A673 (cell line): ENCODE data around the gene PRKAR2B. TPM values are rescaled to one million over a fixed set of nuclear protein-coding genes. Genes with fewer than 3 reads are reported as not detected.

Experiments used
- BruUV-seq: library from RNA; stranded (reverse); fragments of 400-500 nt; replicated peaks from 2 replicates; lab custom pipeline; 2021; lab: Mats Ljungman, UMichigan
- CTCF ChIA-PET: fragments of 300-600 bp; sonication (Branson Sonifier 250); formaldehyde crosslinking; loops from one replicate; lab custom pipeline; 2022; ENCODE audit warnings: antibody characterized with exemption; lab: Charles Lee
- POLR2A ChIA-PET: fragments of 300-600 bp; sonication (Branson Sonifier 250); formaldehyde crosslinking; loops from one replicate; lab custom pipeline; 2022; ENCODE audit warnings: antibody characterized with exemption; ENCODE audit not compliant: low non-redundant PET; lab: Charles Lee
- DNase-seq: peaks from one replicate; pipeline ENCODE4 v3.0.0-alpha.2; 2015; ENCODE audit warnings: low spot score
- H3K27ac ChIP-seq: fragments of 200-600 bp; sonication (generic); 2 replicates; pipeline ENCODE4 v1.5.1; 2016; ENCODE audit warnings: mixed run types, low read depth, mild to moderate bottlenecking, mixed read lengths, antibody characterized with exemption, low read length; ENCODE audit not compliant: poor library complexity, severe bottlenecking
- H3K27me3 ChIP-seq: fragments of 200-600 bp; sonication (generic); replicated peaks from 2 replicates; pipeline ENCODE4 v1.6.1; 2017; ENCODE audit warnings: mixed run types, low read depth, mild to moderate bottlenecking, mixed read lengths, antibody characterized with exemption, low read length; ENCODE audit not compliant: insufficient read depth, poor library complexity
- H3K36me3 ChIP-seq: fragments of 200-600 bp; sonication (generic); 2 replicates; pipeline ENCODE4 v1.6.1; 2016; ENCODE audit warnings: mixed run types, mild to moderate bottlenecking, mixed read lengths, antibody characterized with exemption, low read length; ENCODE audit not compliant: insufficient read depth, poor library complexity, severe bottlenecking
- H3K4me1 ChIP-seq: fragments of 200-600 bp; sonication (generic); 2 replicates; pipeline ENCODE4 v1.6.1; 2017; ENCODE audit warnings: mixed run types, mild to moderate bottlenecking, mixed read lengths, antibody characterized with exemption, low read length; ENCODE audit not compliant: insufficient read depth, poor library complexity, severe bottlenecking
- H3K4me3 ChIP-seq: fragments of 200-600 bp; sonication (generic); 2 replicates; pipeline ENCODE4 v1.5.1; 2016; ENCODE audit warnings: low read depth, mixed run types, mild to moderate bottlenecking, mixed read lengths, low read length; ENCODE audit not compliant: poor library complexity, severe bottlenecking
- H3K9me3 ChIP-seq: fragments of 200-600 bp; sonication (generic); 2 replicates; pipeline ENCODE4 v1.6.1; 2016; ENCODE audit warnings: mixed run types, low read depth, mild to moderate bottlenecking, mixed read lengths, antibody characterized with exemption, low read length; ENCODE audit not compliant: poor library complexity, severe bottlenecking
- EZH2 ChIP-seq: fragments of 200-600 bp; sonication (generic); IDR thresholded peaks from 2 replicates; pipeline ENCODE4 v1.6.1; 2017; ENCODE audit warnings: borderline replicate concordance, low read depth, mild to moderate bottlenecking, mixed read lengths, antibody characterized with exemption, low read length; ENCODE audit not compliant: poor library complexity, severe bottlenecking
- intact Hi-C: fragments of 100-400 bp; cut with micrococcal nuclease; formaldehyde crosslinking; loops from one replicate; pipeline ENCODE4 v1.10.0; 2022; ENCODE audit not compliant: unreplicated experiment
- total RNA-seq: library from RNA; stranded (reverse); gene quantifications from 2 replicates; pipeline ENCODE4 v1.2.3, GENCODE V29; 2021
- TF ChIP-seq, protein P1 (sequence below): fragments of 300-800, 200-600 bp; sonication (generic); conservative IDR thresholded peaks from 2 replicates; pipeline ENCODE4 v1.5.1; 2017; ENCODE audit warnings: low read depth, mild to moderate bottlenecking, antibody characterized with exemption, low read length, moderate library complexity, mixed read lengths

The PRKAR2B gene
- total RNA-seq, 1 experiment from 2014 or later = 4.8 TPM

DNA sequence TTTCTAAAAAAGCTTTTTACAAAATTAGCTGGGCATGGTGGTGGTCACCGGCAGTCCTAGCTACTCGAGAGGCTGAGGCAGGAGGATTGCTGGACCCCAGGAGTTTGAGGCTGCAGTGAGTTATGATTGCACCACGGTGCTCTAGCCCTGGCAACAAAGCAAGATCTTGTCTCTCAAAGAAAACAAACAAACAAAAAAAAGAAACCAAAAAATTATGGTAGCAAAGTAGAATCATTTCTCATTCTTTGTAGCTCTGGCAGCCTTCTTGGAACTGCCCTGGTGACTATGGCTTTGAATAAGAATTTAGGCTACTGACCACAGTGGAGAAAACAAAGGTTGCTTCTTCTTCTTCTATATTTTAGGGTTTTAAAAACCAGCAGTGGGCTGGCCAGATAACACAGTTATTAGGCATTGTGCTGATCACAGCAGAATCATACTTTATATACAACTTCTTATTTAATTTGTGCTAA lies 41.9 kb upstream of the PRKAR2B start:
- no TSS peak for BruUV-seq
- no peak for TF ChIP-seq EZH2
- TF ChIP-seq, protein P1, sequence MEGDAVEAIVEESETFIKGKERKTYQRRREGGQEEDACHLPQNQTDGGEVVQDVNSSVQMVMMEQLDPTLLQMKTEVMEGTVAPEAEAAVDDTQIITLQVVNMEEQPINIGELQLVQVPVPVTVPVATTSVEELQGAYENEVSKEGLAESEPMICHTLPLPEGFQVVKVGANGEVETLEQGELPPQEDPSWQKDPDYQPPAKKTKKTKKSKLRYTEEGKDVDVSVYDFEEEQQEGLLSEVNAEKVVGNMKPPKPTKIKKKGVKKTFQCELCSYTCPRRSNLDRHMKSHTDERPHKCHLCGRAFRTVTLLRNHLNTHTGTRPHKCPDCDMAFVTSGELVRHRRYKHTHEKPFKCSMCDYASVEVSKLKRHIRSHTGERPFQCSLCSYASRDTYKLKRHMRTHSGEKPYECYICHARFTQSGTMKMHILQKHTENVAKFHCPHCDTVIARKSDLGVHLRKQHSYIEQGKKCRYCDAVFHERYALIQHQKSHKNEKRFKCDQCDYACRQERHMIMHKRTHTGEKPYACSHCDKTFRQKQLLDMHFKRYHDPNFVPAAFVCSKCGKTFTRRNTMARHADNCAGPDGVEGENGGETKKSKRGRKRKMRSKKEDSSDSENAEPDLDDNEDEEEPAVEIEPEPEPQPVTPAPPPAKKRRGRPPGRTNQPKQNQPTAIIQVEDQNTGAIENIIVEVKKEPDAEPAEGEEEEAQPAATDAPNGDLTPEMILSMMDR = no peak
- ChIA-PET POLR2A (no interaction called here), CTCF (no interaction called here)
- H3K4me3 ChIP-seq = no peak overlapping the region
- no peak overlapping the region for H3K27ac ChIP-seq
- intact Hi-C loops = no loop called here
- DNase-seq = no peak
- no peaks in the 10 kb centered on the region for H3K27me3 ChIP-seq
- H3K9me3 ChIP-seq = no peaks in the 10 kb centered on the region
- no peaks in the 10 kb centered on the region for H3K36me3 ChIP-seq
- H3K4me1 ChIP-seq = no peaks in the 10 kb centered on the region

DNA sequence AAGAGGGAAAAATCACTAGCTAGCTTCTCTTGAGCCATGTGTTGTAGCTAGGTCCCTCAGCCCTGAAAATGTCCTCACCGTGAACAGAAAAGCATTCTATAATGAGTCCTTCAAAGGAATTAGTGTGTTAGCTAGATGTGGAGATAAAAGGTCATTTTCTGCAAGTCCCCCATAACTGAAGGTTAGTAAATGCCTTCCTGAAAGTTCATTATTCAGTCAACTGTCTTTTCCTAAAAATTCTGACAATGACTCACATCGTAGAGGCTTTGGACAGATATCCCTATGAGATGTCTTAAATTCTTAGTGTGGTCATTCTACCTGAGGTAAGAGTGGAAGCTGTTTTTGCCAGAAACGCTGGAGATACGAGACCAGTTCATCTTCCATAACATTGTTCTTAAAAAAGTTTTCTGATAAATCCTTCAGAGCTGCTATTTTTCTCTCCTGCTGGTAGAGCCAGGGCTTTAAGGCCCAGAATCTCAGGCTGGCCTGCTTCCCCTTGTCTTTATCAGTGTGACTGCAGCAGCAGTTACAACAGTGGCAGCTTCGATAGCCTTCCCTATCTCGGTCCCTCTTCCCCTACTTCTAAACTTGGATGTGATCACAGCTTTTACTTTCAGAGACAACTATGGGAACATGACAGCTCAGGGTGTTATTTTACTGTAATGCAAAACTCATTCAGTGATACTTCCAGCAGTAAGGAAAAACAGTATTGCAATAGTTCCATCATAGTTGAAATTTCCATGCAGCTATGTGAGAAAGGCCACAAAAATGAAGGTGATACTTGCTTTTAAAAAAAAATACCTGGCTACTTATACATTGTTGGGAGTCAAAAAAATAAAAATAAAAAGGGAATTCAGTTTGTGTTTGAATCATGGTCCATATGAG lies 37.3 kb upstream of the PRKAR2B start:
- CTCF ChIA-PET = no interaction called here
- POLR2A ChIA-PET = no interaction called here
- no peak for DNase-seq
- H3K36me3 ChIP-seq = no peaks in the 10 kb centered on the region
- H3K4me3 ChIP-seq = no peak overlapping the region
- BruUV-seq = no TSS peak
- no peaks in the 10 kb centered on the region for H3K27me3 ChIP-seq
- H3K4me1 ChIP-seq = no peaks in the 10 kb centered on the region
- H3K27ac ChIP-seq = no peak overlapping the region
- intact Hi-C loops = no loop called here
- TF ChIP-seq EZH2 = no peak
- TF ChIP-seq, protein P1 = no peak
- no peaks in the 10 kb centered on the region for H3K9me3 ChIP-seq

DNA sequence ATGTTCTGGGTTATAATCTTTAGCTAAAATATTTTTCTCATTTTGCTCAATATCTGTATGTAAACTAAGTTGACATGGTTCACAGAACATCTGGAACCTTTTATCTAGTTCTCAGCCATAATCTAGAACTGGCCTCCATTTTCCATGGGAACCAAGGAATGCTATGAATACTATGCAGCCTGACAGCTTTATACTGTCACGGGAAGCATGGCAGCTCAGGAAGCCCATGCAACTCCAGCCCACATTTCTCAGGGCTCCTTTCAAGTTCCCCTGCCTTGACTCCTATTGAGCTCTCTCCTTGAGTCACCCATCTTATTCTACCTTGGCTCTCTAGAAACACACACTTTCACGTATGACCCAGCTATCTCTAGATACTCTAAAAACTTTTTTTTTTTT lies 36.6 kb upstream of the PRKAR2B start:
- H3K4me1 ChIP-seq = no peaks in the 10 kb centered on the region
- H3K27me3 ChIP-seq = no peaks in the 10 kb centered on the region
- DNase-seq = no peak
- POLR2A ChIA-PET = no interaction called here
- H3K4me3 ChIP-seq = no peak overlapping the region
- H3K36me3 ChIP-seq = no peaks in the 10 kb centered on the region
- H3K27ac ChIP-seq = no peak overlapping the region
- no peaks in the 10 kb centered on the region for H3K9me3 ChIP-seq
- BruUV-seq = no TSS peak
- intact Hi-C loops = no loop called here
- CTCF ChIA-PET = no interaction called here
- no peak for TF ChIP-seq EZH2
- TF ChIP-seq, protein P1 = no peak
